GM12878 (cell line): ENCODE results near the gene DERL3. TPM values are rescaled to one million over a fixed set of nuclear protein-coding genes. Genes with fewer than 3 reads are reported as not detected.

Experiments
- CHD2 ChIP-seq: IDR thresholded peaks from 2 replicates; pipeline ENCODE4 v1.6.1; 2011; ENCODE audit warnings: low read depth, low read length, improper control_type of control experiment, borderline replicate concordance
- DPF2 ChIP-seq: fragments of 450-650 bp; IDR thresholded peaks from 2 replicates; pipeline ENCODE4 v1.6.1; 2017; ENCODE audit warnings: mild to moderate bottlenecking
- EP300 ChIP-seq, 2 experiments: fragments of 150-350 bp in 1 of 2; IDR thresholded peaks; 2 replicates each; pipeline ENCODE4 v1.6.1; 2011 to 2012; ENCODE audit warnings: low read depth in 2 of 2, low read length in 2 of 2, borderline replicate concordance in 1 of 2, improper control_type of control experiment in 1 of 2, inconsistent platforms in 1 of 2; ENCODE audit not compliant: control insufficient read depth in 1 of 2
- FOS ChIP-seq: IDR thresholded peaks from 3 replicates; pipeline ENCODE4 v1.6.1; 2011; ENCODE audit warnings: borderline replicate concordance; ENCODE audit not compliant: insufficient read length; ENCODE audit errors: extremely low read depth
- IKZF1 ChIP-seq: fragments of 450-650 bp; conservative IDR thresholded peaks from 2 replicates; pipeline ENCODE4 v1.6.1; 2017; ENCODE audit warnings: antibody characterized with exemption, mild to moderate bottlenecking
- MTA3 ChIP-seq: IDR thresholded peaks from 2 replicates; pipeline ENCODE4 v1.6.1; 2012; ENCODE audit warnings: low read length, inconsistent platforms, borderline replicate concordance
- MXI1 ChIP-seq: fragments of 150-350 bp; IDR thresholded peaks from 2 replicates; pipeline ENCODE4 v1.6.1; 2011; ENCODE audit warnings: low read depth, mild to moderate bottlenecking, inconsistent platforms, low read length, improper control_type of control experiment
- NR2C2 ChIP-seq: IDR thresholded peaks from 2 replicates; pipeline ENCODE4 v1.6.1; 2011; ENCODE audit warnings: borderline replicate concordance, low read depth; ENCODE audit not compliant: control insufficient read depth, insufficient read length
- PAX5 ChIP-seq: IDR thresholded peaks from 2 replicates; pipeline ENCODE4 v1.6.1; 2011; ENCODE audit warnings: low read depth, low read length, borderline replicate concordance
- SMAD5 ChIP-seq: IDR thresholded peaks from 2 replicates; pipeline ENCODE4 v1.6.1; 2016; ENCODE audit warnings: antibody characterized with exemption, low read depth
- SREBF1 ChIP-seq: IDR thresholded peaks from 2 replicates; pipeline ENCODE4 v1.6.1; 2012; ENCODE audit warnings: mild to moderate bottlenecking, low read length
- STAT3 ChIP-seq: IDR thresholded peaks from 2 replicates; pipeline ENCODE4 v1.6.1; 2011; ENCODE audit warnings: low read depth, low read length, improper control_type of control experiment
- WRNIP1 ChIP-seq: IDR thresholded peaks from 2 replicates; pipeline ENCODE4 v1.6.1; 2011; ENCODE audit warnings: low read depth, low read length, improper control_type of control experiment, borderline replicate concordance
- YBX1 ChIP-seq: fragments of 450-650 bp; IDR thresholded peaks from 2 replicates; pipeline ENCODE4 v1.6.1; 2016; ENCODE audit warnings: antibody characterized with exemption
- ZNF274 ChIP-seq: IDR thresholded peaks from one replicate; pipeline ENCODE4 v1.8.0; 2011; ENCODE audit not compliant: insufficient read length, insufficient read depth
- polyA plus RNA-seq, 11 experiments: library from polyadenylated mRNA; depleted of rRNA in 4 of 11; unstranded in 6 of 11; stranded (reverse) in 5 of 11; fragments of >200 nt; fragmentation: Nextera tagmentation in 4 of 11; fragmentation: Illumina TruSeq in 1 of 11; extraction: Ambion mirVana in 4 of 11; extraction: Trizol in 1 of 11; gene quantifications; 1 replicate in 1 of 11; 2 replicates in 10 of 11; pipeline versions ENCODE4 v1.2.1 to v1.2.3, GENCODE V29; 2011 to 2016; ENCODE audit warnings: inconsistent platforms in 2 of 11, missing spikeins in 2 of 11, low read depth in 1 of 11
- total RNA-seq, 4 experiments: library from RNA; depleted of rRNA in 3 of 4; stranded (reverse); fragments of >200 nt in 3 of 4; fragmentation: Illumina TruSeq in 1 of 4; extraction: Trizol in 1 of 4; gene quantifications; 2 replicates each; pipeline versions ENCODE4 v1.2.1 to v1.2.3, GENCODE V29; 2013 to 2021
- TF ChIP-seq, protein P1 (sequence below): fragments of 450-650 bp; IDR thresholded peaks from 2 replicates; pipeline ENCODE4 v1.6.1; 2018; ENCODE audit warnings: borderline replicate concordance, mild to moderate bottlenecking; ENCODE audit not compliant: partially characterized antibody
- TF ChIP-seq, protein P2 (sequence below): fragments of 450-650 bp; IDR thresholded peaks from 2 replicates; pipeline ENCODE4 v1.6.1; 2016; ENCODE audit warnings: mild to moderate bottlenecking
- TF ChIP-seq, protein P3 (sequence below): fragments of 450-650 bp; IDR thresholded peaks from 2 replicates; pipeline ENCODE4 v1.6.1; 2017; ENCODE audit warnings: mild to moderate bottlenecking
- TF ChIP-seq, protein P4 (sequence below): fragments of 450-650 bp; IDR thresholded peaks from 2 replicates; pipeline ENCODE4 v1.6.1; 2017; ENCODE audit warnings: borderline replicate concordance

DERL3 gene
- total and polyA plus RNA-seq, 10 of the 15 experiments (the other 5 are each of a cell fraction or from before 2014, with no cell fraction given), result 4.1 to 52.4 (median 14.1) TPM

DNA sequence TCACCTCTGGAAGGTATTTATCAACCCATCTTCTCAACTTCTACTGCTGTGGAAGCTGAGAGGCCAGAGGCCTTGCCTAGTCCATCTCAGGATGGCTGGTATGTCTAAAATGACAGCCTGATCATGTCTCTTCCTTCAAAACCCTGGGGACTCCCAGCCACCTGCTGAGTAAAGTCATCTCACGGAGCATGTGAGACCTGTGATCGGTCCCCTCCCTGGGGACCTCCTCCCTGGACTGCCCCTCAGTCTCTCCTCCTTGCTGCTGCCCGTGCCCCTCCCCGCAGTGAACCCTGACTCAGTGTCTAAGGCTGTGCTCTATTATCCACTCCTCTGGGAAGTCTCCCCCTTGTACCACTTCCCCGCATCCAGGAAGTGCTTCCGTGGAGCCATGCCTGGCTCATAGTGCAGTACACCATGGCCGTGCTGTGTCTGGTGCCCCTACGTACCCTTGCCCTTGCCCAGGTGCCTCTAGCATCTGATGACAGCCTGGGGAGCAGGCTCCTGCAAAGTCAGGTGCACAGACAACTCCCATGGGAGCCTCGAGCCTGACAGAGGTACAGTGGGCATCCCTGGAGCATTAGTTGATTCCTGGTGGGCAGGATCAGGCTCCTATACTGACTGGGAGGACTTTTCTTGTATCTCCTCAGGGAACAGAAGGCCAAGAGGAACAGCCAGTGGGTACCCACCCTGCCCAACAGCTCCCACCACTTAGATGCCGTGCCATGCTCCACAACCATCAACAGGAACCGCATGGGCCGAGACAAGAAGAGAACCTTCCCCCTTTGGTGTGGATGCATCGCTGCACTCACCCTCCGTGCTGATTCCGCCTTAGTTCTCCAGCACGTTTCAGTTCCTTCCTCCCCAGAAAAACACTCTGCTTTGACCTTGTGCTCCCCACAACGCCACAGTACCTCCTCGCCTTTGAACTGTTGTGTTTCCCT is 38.2 kb downstream of the DERL3 start (continued):
- TF ChIP-seq, protein P1, sequence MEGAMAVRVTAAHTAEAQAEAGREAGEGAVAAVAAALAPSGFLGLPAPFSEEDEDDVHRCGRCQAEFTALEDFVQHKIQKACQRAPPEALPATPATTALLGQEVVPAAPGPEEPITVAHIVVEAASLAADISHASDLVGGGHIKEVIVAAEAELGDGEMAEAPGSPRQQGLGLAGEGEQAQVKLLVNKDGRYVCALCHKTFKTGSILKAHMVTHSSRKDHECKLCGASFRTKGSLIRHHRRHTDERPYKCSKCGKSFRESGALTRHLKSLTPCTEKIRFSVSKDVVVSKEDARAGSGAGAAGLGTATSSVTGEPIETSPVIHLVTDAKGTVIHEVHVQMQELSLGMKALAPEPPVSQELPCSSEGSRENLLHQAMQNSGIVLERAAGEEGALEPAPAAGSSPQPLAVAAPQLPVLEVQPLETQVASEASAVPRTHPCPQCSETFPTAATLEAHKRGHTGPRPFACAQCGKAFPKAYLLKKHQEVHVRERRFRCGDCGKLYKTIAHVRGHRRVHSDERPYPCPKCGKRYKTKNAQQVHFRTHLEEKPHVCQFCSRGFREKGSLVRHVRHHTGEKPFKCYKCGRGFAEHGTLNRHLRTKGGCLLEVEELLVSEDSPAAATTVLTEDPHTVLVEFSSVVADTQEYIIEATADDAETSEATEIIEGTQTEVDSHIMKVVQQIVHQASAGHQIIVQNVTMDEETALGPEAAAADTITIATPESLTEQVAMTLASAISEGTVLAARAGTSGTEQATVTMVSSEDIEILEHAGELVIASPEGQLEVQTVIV, result no peak
- TF ChIP-seq FOS (no peak), SREBF1 (no peak), WRNIP1 (no peak), MXI1 (peak; percentile 32; the same call in 1 of the 2 replicates), YBX1 (no peak), PAX5 (peak; percentile 93), STAT3 (no peak), SMAD5 (no peak), DPF2 (peak; percentile 54; the same call in 1 of the 2 replicates), MTA3 (peak; percentile 29; the same call in 1 of the 2 replicates), ZNF274 (no peak), IKZF1 (peak; percentile 71), NR2C2 (no peak), CHD2 (peak; percentile 57; the same call in 1 of the 2 replicates), EP300 (IDR thresholded peaks at IDR 0.05; ENCODE audit: borderline replicate concordance in 1 of 2, control insufficient read depth in 1 of 2, low read depth in 2 of 2, low read length in 2 of 2) (peak in 1 of 2 experiments; percentile 74; a peak in 2 of 4 replicates)
- TF ChIP-seq, protein P2, sequence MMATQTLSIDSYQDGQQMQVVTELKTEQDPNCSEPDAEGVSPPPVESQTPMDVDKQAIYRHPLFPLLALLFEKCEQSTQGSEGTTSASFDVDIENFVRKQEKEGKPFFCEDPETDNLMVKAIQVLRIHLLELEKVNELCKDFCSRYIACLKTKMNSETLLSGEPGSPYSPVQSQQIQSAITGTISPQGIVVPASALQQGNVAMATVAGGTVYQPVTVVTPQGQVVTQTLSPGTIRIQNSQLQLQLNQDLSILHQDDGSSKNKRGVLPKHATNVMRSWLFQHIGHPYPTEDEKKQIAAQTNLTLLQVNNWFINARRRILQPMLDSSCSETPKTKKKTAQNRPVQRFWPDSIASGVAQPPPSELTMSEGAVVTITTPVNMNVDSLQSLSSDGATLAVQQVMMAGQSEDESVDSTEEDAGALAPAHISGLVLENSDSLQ, result peak; percentile 73
- TF ChIP-seq, protein P3, sequence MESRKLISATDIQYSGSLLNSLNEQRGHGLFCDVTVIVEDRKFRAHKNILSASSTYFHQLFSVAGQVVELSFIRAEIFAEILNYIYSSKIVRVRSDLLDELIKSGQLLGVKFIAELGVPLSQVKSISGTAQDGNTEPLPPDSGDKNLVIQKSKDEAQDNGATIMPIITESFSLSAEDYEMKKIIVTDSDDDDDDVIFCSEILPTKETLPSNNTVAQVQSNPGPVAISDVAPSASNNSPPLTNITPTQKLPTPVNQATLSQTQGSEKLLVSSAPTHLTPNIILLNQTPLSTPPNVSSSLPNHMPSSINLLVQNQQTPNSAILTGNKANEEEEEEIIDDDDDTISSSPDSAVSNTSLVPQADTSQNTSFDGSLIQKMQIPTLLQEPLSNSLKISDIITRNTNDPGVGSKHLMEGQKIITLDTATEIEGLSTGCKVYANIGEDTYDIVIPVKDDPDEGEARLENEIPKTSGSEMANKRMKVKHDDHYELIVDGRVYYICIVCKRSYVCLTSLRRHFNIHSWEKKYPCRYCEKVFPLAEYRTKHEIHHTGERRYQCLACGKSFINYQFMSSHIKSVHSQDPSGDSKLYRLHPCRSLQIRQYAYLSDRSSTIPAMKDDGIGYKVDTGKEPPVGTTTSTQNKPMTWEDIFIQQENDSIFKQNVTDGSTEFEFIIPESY, result no peak
- TF ChIP-seq, protein P4, sequence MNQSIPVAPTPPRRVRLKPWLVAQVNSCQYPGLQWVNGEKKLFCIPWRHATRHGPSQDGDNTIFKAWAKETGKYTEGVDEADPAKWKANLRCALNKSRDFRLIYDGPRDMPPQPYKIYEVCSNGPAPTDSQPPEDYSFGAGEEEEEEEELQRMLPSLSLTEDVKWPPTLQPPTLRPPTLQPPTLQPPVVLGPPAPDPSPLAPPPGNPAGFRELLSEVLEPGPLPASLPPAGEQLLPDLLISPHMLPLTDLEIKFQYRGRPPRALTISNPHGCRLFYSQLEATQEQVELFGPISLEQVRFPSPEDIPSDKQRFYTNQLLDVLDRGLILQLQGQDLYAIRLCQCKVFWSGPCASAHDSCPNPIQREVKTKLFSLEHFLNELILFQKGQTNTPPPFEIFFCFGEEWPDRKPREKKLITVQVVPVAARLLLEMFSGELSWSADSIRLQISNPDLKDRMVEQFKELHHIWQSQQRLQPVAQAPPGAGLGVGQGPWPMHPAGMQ, result no peak
